NCI-H774 (cell line): ENCODE measurements around the gene ZFHX3.

Source experiments
- DNase-seq: peaks from one replicate; lab custom pipeline; 2025; lab: John Stamatoyannopoulos, UW

The ZFHX3 gene

DNA sequence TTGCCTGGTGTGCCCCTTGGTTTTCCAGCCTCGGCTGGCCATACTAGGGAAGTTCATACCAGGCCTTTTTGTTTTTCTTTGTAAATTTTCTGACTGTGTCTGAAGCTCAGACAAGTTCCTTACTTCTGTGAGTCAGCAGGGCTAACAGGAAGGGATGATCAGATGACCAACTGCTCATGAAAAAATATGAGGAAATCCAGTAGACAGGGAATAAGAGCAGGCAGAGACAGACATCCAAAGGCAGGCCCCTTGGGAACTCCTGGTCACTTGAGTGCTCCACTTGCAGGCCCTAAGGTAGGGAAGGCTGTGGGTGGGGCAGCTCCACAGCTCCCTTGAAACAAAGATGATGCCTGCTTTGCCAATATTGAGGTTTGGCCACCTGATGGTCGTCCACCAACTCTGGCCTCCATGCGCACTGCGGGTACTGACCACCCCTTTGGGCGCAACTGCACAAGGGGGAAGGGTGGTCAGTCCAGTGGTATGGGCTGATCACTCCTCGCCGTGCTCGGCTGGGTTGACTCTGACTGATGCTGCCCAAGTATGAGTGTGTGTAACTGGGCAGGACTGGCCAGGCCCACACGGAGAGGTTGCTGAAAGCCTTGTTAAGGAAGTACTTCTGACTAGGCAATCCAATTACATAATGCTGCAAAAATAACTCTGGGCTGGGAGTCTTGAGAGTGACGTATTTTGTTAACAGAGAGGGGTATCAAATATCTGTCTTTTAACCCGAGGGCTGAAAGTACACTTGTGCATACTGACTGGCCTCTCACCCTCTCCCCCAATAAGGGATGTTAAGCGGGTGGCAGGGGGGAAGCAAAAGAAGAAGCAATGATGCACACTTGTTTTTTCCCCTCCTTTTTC, 20.8 kb upstream of the ZFHX3 start:
- peak; percentile 21 for DNase-seq

GRCh38 chr16:73067671-73068540, 20.0 kb upstream of the ZFHX3 start:
- no peak for DNase-seq

DNA sequence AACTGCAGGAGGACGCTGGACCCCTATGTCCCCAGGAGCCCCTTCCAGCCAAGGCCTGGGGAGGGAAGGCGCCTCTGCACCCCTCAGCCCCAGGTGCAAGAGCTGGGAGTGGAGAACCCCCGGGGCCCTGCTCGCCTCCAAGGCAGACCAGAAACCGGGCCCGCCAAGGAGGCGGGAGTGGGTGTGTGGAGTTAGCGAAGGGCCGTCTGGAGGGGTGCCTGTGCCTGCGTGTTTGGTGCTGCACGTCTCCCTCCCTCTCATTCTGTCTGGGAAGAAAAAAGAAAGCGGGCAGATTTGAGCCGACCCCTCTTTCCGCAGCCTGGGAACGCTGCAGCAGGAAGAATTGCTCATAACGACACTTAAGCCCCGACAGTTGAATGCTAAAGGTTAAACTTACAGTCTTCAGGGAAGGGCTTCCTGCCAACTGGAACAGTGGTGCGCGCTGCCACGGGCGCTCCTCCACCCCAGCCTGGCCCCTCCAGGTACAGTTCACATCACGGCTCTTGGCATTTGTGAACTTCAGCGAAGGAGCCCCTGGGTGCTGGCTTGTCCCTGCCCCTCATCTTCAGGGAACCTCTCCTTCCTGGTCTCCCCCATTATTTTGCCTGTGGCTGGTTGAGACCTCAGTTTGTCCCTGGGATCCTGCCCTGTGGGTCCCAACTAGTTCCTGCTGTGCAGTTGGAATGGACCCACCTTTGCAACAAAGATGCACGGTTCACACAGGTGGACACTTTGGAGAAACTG, 19.2 kb upstream of the ZFHX3 start:
- DNase-seq = no peak

DNA sequence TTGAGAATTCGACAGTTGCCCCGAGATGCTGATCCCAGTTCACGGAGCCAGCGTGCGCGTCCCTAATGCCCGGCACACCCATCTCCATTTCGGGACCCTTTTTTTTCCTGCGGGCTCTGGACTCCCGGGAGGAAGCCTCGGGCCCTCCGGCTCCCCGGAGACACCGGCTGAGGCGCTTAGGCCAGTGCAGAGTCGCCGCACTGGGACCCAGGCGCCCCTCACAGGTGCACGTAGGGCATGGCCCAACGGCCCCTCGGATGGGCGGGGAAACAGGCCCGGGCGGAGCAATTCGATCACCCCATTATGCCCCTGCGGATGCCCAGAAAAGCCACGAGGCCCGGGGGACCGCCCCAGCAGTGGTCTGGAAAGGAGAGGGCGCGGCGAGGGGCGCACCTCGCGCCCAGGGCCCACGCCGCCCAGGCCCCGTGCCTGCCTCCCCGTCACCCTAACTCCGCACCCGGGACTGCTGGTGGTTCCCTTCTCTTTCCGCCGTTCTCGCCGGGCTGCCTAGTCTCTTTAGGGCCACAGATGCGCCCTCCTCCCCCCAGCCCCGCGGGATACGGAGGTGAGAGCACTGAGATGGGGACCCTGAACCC, 18.5 kb upstream of the ZFHX3 start:
- no peak for DNase-seq

- no peak for DNase-seq
These were observed 17.9 kb upstream of the ZFHX3 start for GRCh38 chr16:73065632-73066330.

DNA sequence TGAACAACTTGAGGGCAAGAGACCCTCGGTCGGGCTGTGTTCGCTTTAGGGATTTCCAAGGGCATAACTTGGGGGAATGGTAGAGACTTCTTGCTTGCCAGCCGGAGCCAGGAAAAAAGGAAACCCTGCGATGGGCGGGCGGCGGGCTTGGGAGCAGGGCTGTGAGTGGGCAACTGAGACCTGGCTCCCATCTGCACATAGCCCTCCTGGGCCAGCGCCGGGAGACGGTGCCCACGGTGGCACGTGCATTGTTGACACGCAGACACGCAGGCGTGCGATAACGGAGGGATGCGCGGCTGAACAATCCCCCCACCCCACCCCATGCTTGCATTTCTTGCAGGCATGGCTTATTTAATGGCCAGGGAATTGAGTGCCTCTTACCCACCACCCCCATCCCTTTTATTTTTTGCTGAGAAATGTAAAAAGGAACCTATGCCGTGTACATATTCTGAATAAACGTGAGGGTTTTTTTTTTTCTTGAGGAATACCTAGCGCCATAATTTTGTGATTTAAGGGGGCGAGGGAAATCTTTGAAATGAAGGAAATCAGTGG, 17.1 kb upstream of the ZFHX3 start:
- no peak for DNase-seq

GRCh38 chr16:73064212-73064993, 16.5 kb upstream of the ZFHX3 start:
- no peak for DNase-seq

DNA sequence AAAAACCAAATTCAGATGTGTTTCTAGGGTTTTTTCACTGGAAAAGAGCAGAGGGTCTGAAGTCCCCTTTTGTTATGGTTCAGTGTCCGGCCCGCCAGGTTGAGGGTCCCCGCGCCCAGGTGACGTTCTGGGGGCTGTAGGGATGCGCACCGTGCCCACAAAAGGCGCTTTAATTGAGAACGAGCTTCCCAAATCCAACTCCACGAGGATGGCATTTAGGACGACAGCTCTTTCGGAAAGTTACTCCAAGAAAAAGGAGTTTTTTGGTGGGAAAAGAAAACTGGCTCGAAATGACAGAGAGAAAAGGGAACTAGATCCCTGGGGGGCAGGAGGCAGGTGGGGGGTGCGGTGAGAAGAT, 15.9 kb upstream of the ZFHX3 start:
- DNase-seq = no peak

GRCh38 chr16:73062743-73063733, 15.1 kb upstream of the ZFHX3 start:
- DNase-seq = no peak

GRCh38 chr16:73062001-73062616, 14.2 kb upstream of the ZFHX3 start:
- DNase-seq = no peak

DNA sequence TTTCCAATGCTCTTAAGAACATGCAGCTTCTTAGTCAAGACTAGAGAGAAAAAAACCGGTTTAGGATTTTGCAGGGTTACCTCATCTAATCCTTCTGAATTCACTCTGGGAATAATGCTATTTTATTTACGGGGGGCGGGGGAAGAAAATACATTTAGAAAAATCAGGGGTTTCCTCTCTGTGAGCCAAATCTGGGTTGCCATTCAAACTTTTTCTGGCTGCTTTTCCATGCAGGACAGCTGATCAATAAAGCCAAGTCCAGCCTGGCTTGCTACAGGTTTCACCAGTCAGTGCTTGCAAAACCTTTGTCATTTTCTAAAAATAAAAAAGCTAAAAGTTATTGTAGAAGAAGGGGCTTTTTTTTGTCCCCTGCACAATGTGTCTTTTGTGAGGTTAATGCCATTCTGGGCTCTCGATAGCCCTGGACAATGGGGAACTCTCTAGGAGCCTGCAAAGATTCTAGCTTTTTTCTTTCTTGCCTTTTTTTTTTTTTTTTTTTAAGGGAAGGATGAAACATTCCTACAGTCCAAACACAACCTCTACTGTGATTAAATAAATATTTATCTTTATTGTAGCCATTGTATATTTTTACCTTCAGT, 13.1 kb upstream of the ZFHX3 start:
- no peak for DNase-seq

DNA sequence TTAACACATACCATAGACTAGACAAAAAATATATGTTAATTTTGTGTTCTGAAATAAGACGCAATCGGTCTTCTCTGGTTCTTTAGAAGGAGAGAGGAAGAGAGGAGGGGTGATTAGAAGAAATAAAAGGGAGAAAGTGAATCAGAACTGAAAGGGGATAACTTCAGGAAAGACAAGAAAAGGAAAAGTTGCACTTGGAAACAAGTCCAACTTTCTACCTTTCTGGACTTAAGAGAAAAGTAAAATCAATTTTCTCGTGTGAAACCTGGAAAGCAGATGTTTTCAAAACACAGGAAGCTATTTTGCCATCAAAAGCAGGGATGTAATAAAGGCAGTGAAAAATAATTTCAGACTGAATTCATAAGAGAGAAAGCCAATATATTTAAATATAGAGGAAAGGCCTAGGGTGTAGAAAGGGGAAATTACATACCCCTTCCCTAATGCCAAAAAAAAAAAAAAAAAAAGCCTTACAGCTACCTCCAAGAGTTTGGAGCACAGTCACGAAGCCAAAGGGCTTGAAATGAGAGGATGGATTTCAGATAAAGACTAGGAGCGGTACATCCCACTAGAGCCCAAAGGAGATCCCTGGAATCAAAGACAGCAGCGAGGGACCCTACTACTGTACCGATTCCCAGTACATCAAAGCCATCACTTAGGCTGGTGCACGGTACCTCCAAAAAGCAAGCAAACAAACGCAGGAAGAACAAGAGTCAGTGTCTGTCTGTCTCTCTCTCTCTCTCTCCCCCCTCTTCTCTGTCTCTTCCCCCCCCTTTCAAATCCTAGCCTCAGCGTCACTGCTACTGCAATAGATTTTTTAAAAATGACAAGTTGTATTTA, 12.1 kb upstream of the ZFHX3 start:
- no peak for DNase-seq

GRCh38 chr16:73058616-73059409, 10.9 kb upstream of the ZFHX3 start:
- DNase-seq = peak; percentile 26

DNA sequence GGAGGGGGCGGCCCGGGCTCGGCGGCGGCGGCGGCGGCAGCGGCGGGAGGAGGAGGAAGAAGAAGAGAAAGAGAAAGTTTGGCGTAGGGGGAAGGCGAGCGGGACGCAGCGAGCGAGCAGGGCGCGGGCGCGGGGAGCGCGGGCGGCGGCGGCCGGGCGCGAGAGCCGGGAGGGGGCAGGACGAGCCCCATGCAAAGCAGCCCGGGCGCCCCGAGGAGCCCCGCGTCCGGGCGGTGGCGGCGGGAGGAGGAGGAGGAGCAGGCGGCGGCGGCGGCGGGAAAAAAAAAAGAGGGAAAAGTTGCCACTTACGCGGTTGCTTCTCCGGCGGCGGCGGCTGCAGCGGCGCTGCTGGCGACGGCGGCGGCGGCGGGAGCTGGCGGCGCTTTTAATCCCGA, 10.3 kb upstream of the ZFHX3 start:
- no peak for DNase-seq

- no peak for DNase-seq
These were observed 9.6 kb upstream of the ZFHX3 start for GRCh38 chr16:73057291-73058210.
